GM12878 (cell line): ENCODE data around the gene SHROOM2. TPM values are rescaled to one million over a fixed set of nuclear protein-coding genes. Genes with fewer than 3 reads are reported as not detected.

Experiments used
- CEBPZ ChIP-seq: fragments of 150-350 bp; IDR thresholded peaks from 2 replicates; pipeline ENCODE4 v1.6.1; 2016; ENCODE audit warnings: low read depth, low read length
- CREB1 ChIP-seq: IDR thresholded peaks from 2 replicates; pipeline ENCODE4 v1.6.1; 2012; ENCODE audit warnings: low read depth, mild to moderate bottlenecking, inconsistent platforms
- CREM ChIP-seq: IDR thresholded peaks from 2 replicates; pipeline ENCODE4 v1.6.1; 2014; ENCODE audit warnings: antibody characterized with exemption, low read depth
- E4F1 ChIP-seq: fragments of 450-650 bp; IDR thresholded peaks from 2 replicates; pipeline ENCODE4 v1.6.1; 2018; ENCODE audit warnings: borderline replicate concordance, mild to moderate bottlenecking; ENCODE audit not compliant: partially characterized antibody
- ZBTB4 ChIP-seq: fragments of 450-650 bp; formaldehyde crosslinking; IDR thresholded peaks from 2 replicates; pipeline ENCODE4 v1.4.0; 2022; ENCODE audit warnings: mild to moderate bottlenecking, moderate library complexity
- polyA plus RNA-seq, 11 experiments: library from polyadenylated mRNA; depleted of rRNA in 4 of 11; unstranded in 6 of 11; stranded (reverse) in 5 of 11; fragments of >200 nt; fragmentation: Nextera tagmentation in 4 of 11; fragmentation: Illumina TruSeq in 1 of 11; extraction: Ambion mirVana in 4 of 11; extraction: Trizol in 1 of 11; gene quantifications; 1 replicate in 1 of 11; 2 replicates in 10 of 11; pipeline versions ENCODE4 v1.2.1 to v1.2.3, GENCODE V29; 2011 to 2016; ENCODE audit warnings: inconsistent platforms in 2 of 11, missing spikeins in 2 of 11, low read depth in 1 of 11
- total RNA-seq, 4 experiments: library from RNA; depleted of rRNA in 3 of 4; stranded (reverse); fragments of >200 nt in 3 of 4; fragmentation: Illumina TruSeq in 1 of 4; extraction: Trizol in 1 of 4; gene quantifications; 2 replicates each; pipeline versions ENCODE4 v1.2.1 to v1.2.3, GENCODE V29; 2013 to 2021

Gene SHROOM2
- total and polyA plus RNA-seq, 10 of the 15 experiments (the other 5 are each of a cell fraction or from before 2014, with no cell fraction given), result under 0.01 to 0.15 (median 0.09) TPM; not detected in 2

- TF ChIP-seq CREM (no peak), CEBPZ (no peak), CREB1 (no peak), ZBTB4 (no peak), E4F1 (no peak)
Observed at GRCh38 chrX:9844936-9845577, 58.8 kb downstream of the SHROOM2 start (continued).
